ENCODE results near the gene INPP5E. TPM values are rescaled to one million over a fixed set of nuclear protein-coding genes. Genes with fewer than 3 reads are reported as not detected.

The INPP5E gene
- total RNA-seq, 4 donors from 2014 or later: 6.7 to 19.8 (median 19.2) TPM

DNA sequence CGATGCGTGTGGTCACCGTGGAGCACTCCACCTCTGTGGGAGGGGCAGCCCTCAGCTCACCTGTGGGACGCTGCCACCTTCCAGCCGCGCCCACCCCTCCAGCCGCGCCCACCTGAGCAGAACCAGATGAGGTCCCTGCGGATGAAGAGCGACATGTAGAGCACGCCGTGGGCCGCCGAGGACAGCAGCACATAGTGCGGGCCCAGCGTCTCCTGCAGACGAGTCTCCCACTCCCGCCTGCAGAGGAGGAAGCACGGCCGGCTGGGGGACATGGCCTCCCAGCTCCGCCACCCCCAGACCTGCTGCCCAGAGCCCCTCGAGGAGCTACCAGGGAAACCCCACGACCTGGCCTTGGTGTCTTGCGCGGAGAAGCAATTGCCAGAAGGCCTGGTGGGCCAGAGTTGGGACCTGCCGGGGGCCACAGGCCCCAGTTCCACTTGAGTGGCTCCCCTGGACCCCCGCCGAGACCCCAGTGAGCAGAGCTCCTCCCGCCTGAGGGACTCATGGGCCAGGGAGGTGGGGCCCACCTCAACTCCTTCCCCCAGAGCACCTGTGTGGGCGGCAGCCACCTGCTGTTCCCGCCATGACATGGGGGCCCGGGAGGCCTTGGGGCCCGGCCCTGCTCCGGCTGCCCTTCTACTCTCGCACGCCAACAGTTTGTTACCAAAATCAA, 6.5 kb downstream of the INPP5E start:
- Histone ChIP-seq H3K9me3 (no peaks in the 10 kb centered on the region), H3K36me3 (peaks cover 0 to 50% (median 0%) of the 10 kb centered on the region in 3 donors), H3K27ac (no peak overlapping the region), H3K4me3 (no peak overlapping the region), H3K27me3 (no peaks in the 10 kb centered on the region), H3K4me1 (peaks cover 0 to 21% (median 10%) of the 10 kb centered on the region in 4 donors)
- no peak for DNase-seq
- TF ChIP-seq CTCF (IDR thresholded peaks at IDR 0.05) (no peak), POLR2A (IDR thresholded peaks at IDR 0.05) (no peak)

DNA sequence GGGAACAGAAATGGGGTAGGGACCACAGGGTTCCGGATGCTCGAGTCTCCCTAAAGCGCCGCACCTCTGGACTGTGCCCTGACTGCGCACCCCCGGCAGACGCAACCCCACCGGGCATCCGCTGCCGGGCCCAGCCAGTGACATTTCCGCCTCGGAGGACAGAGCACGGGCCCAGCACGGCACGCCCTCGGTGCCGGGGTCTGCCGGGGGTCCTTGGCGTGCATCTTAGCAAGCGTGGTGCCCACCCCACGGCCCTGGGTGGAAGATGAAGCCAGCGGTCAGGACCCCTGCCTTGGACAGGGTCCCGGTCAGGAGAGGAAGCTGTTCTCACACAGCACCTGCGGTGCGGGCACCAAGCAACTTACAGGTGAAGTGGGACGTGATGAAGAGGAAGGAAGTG, 7.1 kb downstream of the INPP5E start:
- Histone ChIP-seq H3K27ac (no peak overlapping the region), H3K36me3 (peaks cover 0 to 50% (median 0%) of the 10 kb centered on the region in 3 donors), H3K4me3 (no peak overlapping the region), H3K9me3 (no peaks in the 10 kb centered on the region), H3K27me3 (no peaks in the 10 kb centered on the region), H3K4me1 (peaks cover 0 to 15% (median 4%) of the 10 kb centered on the region in 4 donors)
- TF ChIP-seq POLR2A (IDR thresholded peaks at IDR 0.05) (no peak), CTCF (IDR thresholded peaks at IDR 0.05) (no peak)
- no peak for DNase-seq

GRCh38 chr9:136431782-136432350, 7.8 kb downstream of the INPP5E start:
- Histone ChIP-seq H3K27me3 (no peaks in the 10 kb centered on the region), H3K36me3 (peaks cover 0 to 50% (median 0%) of the 10 kb centered on the region in 3 donors), H3K27ac (no peak overlapping the region), H3K9me3 (no peaks in the 10 kb centered on the region), H3K4me3 (no peak overlapping the region), H3K4me1 (peaks cover 0 to 8% (median 0%) of the 10 kb centered on the region in 4 donors)
- no peak for TF ChIP-seq CTCF (IDR thresholded peaks at IDR 0.05)
- TF ChIP-seq POLR2A (IDR thresholded peaks at IDR 0.05): no peak
- DNase-seq: no peak

- Histone ChIP-seq H3K4me1 (no peaks in the 10 kb centered on the region), H3K9me3 (no peaks in the 10 kb centered on the region), H3K27ac (no peak overlapping the region), H3K27me3 (no peaks in the 10 kb centered on the region), H3K36me3 (peaks cover 0 to 44% (median 0%) of the 10 kb centered on the region in 3 donors), H3K4me3 (no peak overlapping the region)
- no peak for TF ChIP-seq POLR2A (IDR thresholded peaks at IDR 0.05)
- TF ChIP-seq CTCF (IDR thresholded peaks at IDR 0.05): no peak
- no peak for DNase-seq
Observed at GRCh38 chr9:136430588-136431234, 8.9 kb downstream of the INPP5E start.

DNA sequence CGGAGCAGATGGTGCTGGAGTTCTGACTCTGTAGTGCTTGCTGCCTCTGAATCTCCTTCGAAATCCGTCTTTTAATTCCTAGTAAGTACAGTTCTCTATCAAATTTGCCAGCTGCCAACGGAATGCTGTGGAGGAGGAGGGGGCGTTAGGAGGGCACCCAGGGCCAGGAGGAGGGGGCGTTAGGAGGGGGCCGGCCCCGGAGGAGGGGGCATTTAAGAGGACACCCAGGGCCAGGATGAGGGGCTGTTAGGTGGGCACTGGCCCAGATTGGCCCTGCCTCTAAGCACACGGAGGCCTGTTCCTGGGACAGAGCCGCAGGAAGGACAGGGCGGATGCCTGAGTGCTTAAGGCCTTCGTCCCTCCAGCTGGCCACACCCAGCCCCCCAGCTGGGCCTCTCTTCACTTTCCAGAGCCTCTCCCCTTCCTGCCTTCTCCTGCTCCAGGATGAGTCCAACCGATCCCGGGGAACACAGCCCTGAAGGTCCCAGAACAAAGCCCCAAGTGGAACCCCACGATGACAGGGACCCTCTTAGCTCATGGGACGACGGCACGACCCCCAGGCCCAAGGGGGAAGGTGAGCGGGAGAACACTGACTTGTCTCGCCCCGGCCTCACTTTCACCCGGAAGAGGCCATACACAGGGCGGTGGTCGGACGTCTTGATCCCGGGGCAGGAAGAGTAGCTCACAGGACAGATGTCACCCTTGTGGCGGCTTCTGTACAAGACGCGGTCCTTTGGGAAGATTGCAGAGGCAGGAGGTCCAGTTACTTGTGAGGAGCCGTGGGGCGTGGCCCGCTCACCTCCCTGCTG, 9.8 kb downstream of the INPP5E start:
- TF ChIP-seq POLR2A (IDR thresholded peaks at IDR 0.05) (no peak), CTCF (IDR thresholded peaks at IDR 0.05) (no peak)
- no peaks in the 10 kb centered on the region for H3K9me3 ChIP-seq
- H3K27ac ChIP-seq: no peak overlapping the region
- peaks cover 0 to 45% (median 0%) of the 10 kb centered on the region in 3 donors for H3K36me3 ChIP-seq
- no peak for DNase-seq
- H3K27me3 ChIP-seq: no peaks in the 10 kb centered on the region
- H3K4me3 ChIP-seq: no peak overlapping the region
- H3K4me1 ChIP-seq: no peaks in the 10 kb centered on the region
